Measurements from ENCODE around the gene ENTPD1. TPM values are rescaled to one million over a fixed set of nuclear protein-coding genes. Genes with fewer than 3 reads are reported as not detected.
"Not testable (repeated sequence)": the region's sequence is repeated elsewhere in the genome, so short reads cannot be mapped to it uniquely, and the experiment has no call there.

Gene ENTPD1
- polyA plus RNA-seq, 12 donors: 12.7 to 20.0 (median 14.3) TPM; not detected in 1

- DNase-seq: no peak
These were observed 1.1 kb downstream of the ENTPD1 start for GRCh38 chr10:95756809-95757684.

DNA sequence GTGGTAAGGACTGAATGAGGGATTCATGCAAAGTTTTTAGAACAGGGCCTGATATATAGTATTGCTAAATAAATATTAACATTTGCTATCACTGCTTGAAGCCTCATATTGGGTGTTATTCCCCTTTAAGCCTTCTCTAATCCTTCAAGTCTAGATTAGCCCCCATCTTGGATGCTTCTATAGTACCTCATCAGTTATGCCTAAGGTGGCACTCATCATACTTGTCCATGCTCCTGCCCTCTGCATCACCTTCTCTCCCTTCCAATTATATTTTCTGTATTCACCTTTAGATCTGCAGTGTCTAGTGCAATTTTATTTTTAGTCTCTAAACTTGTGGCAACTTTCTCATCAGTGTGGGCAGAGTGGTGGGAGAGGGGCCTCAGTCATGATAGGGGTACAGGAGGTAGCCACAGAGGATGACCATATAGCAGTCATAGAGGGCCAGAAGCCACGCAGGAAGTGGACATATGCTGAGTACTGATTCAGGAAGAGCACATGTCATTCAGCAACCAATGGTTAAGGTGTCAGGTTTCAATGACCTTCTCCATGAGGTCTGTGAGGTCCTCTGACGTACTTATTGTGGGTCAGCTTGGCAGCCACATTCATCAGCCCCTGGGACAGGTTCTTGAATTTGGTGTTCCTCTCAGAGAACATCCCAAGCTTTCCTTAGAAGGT lies 2.5 kb downstream of the ENTPD1 start:
- no peak for DNase-seq

- DNase-seq: no peak
These were observed 3.4 kb downstream of the ENTPD1 start for GRCh38 chr10:95759233-95759826.

DNA sequence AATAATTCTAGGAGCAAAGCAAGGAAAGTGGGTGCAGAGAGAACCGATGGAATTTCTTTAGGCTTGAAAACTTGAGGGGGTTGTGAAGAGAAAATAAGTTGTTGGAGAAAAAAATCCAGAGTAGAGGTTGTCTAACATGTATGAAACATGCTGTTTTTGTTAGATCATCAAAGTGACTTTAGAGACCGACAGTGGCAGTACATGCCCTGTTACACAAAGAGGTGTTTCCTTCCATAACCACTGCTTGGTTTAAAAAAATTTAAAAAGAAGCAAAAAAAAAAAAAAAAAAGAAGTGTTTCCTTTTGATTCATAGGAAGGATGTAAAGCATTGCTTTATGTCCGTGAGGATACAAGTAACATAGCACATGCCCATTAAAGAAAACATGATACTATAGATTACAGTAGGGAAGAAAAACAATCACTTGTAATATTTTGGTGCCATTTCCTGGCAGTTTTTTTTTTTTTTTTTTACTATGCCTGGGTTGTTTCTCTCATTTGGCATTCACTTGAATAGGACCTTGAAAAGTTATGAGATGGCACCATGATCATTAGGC lies 6.1 kb downstream of the ENTPD1 start:
- DNase-seq: no peak

DNA sequence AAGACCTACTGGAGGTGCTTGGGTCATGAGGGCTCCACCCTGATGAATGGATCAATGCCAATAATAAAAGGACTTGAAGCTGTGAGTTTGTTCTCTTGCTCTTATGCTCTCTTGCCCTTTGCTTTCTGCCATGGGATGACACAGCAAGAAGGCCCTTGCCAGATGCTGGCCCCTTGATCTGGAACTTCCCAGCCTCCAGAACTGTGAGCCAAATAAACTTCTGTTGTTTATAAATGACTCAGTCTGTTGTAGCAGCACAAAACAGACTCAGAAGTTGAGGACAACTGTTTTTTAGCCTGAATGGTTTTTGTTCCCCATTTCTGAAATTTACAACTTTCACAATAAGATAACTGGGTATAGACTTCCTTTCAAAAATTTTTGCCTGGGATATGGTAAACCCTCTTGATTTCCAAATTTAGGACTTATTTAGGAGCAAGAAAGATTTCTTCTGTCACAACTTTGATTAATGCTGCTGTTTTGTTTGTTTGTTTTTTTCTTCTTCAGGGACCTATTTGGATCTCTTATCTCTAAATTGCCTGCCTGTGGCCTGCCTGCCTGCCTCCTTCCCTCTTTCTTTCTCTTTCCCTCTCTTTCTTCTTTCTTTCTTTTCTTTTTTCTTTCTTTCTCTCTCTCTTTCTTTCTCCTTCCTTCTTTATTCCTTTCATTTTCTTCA lies 12.1 kb downstream of the ENTPD1 start:
- DNase-seq: no peak

- no peak for DNase-seq
These were observed 14.2 kb downstream of the ENTPD1 start for GRCh38 chr10:95770084-95770720.

DNA sequence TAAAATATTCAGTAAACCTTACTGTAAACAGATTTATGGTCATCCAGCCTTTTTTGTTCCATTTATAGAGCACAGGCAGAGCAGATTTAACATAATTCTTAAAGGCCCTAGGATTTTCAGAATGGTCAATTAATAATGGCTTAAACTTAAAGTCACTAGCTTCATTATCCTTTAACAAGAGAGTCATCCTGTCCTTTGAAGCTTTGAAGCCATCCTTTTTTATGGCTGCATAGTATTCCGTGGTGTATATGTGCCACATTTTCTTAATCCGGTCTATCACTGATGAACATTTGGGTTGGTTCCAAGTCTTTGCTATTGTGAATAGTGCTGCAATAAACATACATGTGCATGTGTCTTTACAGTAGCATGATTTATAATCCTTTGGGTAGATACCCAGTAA lies 17.5 kb downstream of the ENTPD1 start:
- not testable (repeated sequence) for DNase-seq

DNA sequence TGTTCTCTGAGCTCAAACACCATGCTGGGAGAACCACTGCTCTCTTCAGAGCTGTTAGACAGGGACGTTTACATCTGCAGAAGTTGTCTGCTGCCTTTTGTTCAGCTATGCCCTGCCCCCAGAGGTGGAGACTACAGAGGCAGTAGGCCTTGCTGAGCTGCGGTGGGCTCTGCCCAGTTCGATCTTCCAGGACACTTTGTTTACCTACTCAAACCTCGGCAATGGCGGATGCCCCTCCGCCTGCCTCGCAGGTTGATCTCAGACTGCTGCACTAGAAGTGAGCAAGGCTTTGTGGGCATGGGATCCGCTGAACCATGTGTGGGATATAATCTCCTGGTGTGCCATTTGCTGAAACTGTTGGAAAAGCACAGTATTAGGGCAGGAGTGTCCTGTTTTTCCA lies 21.7 kb downstream of the ENTPD1 start:
- DNase-seq: not testable (repeated sequence)

GRCh38 chr10:95782318-95782717 lies 26.4 kb downstream of the ENTPD1 start:
- DNase-seq: no peak

DNA sequence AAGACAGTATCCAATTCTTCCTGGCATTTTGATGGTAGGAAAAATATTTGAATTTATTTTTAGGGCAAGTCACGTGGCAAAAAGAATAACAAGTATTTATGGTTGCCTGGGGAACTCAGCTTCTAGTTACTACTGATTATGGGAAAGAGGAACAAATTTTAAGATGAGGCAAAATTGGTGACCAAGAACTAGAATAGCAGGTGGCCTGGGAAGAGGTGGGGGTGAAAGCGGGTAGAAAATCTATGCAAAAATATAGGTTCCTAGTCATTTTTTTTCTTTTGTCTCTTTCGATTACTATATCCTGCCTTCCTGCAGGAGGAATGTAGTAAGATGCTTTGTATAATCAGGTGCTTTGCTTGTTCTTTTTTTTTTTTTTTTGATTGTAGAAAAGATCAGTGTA lies 27.8 kb downstream of the ENTPD1 start:
- DNase-seq: no peak

- no peak for DNase-seq
These were observed 28.4 kb downstream of the ENTPD1 start for GRCh38 chr10:95784279-95784913.

GRCh38 chr10:95785317-95785716 lies 29.4 kb downstream of the ENTPD1 start:
- no peak for DNase-seq

- DNase-seq: no peak
These were observed 30.1 kb downstream of the ENTPD1 start for GRCh38 chr10:95785942-95786669.

DNA sequence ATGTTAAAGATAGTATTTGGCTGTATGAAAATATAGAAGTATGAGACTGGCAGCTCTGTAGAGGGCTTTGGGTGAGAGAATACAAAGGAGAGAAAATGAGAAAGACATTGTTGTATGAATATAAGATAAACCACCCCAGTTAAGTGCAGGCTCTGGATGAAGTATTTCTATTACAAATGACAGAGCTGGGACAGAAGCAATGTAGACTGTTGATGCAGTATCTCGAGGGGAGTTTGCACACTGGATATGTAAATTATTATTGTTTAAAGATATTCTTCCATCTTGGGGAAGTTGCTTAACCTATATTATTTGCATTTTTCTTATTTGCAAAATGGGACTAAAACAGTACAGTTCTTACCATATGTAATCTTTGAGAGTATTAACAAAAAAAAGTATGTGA lies 31.5 kb downstream of the ENTPD1 start:
- no peak for DNase-seq

GRCh38 chr10:95788830-95789229 lies 32.9 kb downstream of the ENTPD1 start:
- no peak for DNase-seq

GRCh38 chr10:95789902-95790301 lies 33.9 kb downstream of the ENTPD1 start:
- no peak for DNase-seq

DNA sequence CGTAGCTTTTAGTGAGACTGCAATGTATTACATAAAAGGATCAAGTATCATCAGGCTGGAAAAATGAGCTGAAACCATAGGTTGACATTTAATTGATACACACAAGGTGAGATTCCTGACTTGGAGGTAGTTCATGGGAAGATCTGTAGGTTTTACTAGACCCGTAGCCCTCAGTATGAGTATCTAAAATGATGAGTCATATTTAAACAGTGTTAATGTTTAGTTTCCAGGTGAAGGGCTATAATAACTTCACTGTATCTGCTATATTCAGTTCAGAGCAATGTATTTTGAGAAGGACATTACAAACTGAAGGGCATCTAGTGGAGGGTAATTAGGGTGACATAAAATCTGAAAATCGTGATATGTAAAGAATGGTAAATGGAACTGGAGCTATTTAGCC lies 35.0 kb downstream of the ENTPD1 start:
- DNase-seq: no peak

GRCh38 chr10:95791425-95791979 lies 35.5 kb downstream of the ENTPD1 start:
- DNase-seq: no peak

- DNase-seq: no peak
These were observed 36.3 kb downstream of the ENTPD1 start for GRCh38 chr10:95792211-95792780.

All from muscle of arm (tissue), 12 donors.